Activated T-helper 1 cell treated with anti-CD3 and anti-CD28 coated beads, Interleukin-12 subunit alpha, Interleukin-12 subunit beta, Interleukin-2, Interleukin-4 antibody, amounts not matched to agents 30 ng/mL and 10 ng/mL and 1 ng/mL, durations not matched to agents 14 hours and 24 hours and 36 hours (primary cell): ENCODE results near the gene GPR141. TPM values are rescaled to one million over a fixed set of nuclear protein-coding genes. Genes with fewer than 3 reads are reported as not detected.

ENCODE experiments used
- DNase-seq: peaks from one replicate; pipeline ENCODE4 v3.0.0; 2021; ENCODE audit warnings: low spot score
- H3K27ac Mint-ChIP-seq: one replicate; pipeline ENCODE4 v1.8.0; 2021; ENCODE audit warnings: mild to moderate bottlenecking, mixed read lengths
- H3K27me3 Mint-ChIP-seq: one replicate; pipeline ENCODE4 v1.8.0; 2022; ENCODE audit warnings: mild to moderate bottlenecking, moderate library complexity, mixed read lengths; ENCODE audit not compliant: insufficient read depth
- H3K36me3 Mint-ChIP-seq: one replicate; pipeline ENCODE4 v1.8.0; 2021; ENCODE audit warnings: low read depth, mixed read lengths
- H3K4me1 Mint-ChIP-seq: one replicate; pipeline ENCODE4 v1.8.0; 2021; ENCODE audit warnings: low read depth, mixed read lengths
- H3K4me3 Mint-ChIP-seq: one replicate; pipeline ENCODE4 v1.8.0; 2021; ENCODE audit warnings: mild to moderate bottlenecking, moderate library complexity, mixed read lengths
- H3K9me3 Mint-ChIP-seq: one replicate; pipeline ENCODE4 v1.8.0; 2021; ENCODE audit warnings: mixed read lengths
- intact Hi-C: fragments of 100-400 bp; cut with micrococcal nuclease; formaldehyde crosslinking; loops from one replicate; pipeline ENCODE4 v1.15.1; 2024
- total RNA-seq: library from RNA; stranded (reverse); gene quantifications from 2 replicates; pipeline ENCODE4 v1.2.3, GENCODE V29; 2022

The GPR141 gene
- not detected in 2 replicates for total RNA-seq

GRCh38 chr7:37683246-37684120, at the start of gene GPR141:
Gene GPR141 (plus strand): TSS chr7:37683766. CDS start chr7:37740394, 56,628 bp downstream.
- intact Hi-C loops = no loop called here
- H3K4me1 Mint-ChIP-seq = peaks cover 4% of the 10 kb centered on the region
- no peak within 1 kb of the TSS for H3K27ac Mint-ChIP-seq
- peaks cover 12% of the 10 kb centered on the region for H3K27me3 Mint-ChIP-seq
- H3K9me3 Mint-ChIP-seq = no peaks in the 10 kb centered on the region
- H3K36me3 Mint-ChIP-seq = no peaks in the 10 kb centered on the region
- DNase-seq = no peak
- H3K4me3 Mint-ChIP-seq = no peak within 1 kb of the TSS

GRCh38 chr7:37635346-37635745, 48.2 kb upstream of the GPR141 start:
- Mint-ChIP-seq H3K4me1 (no peaks in the 10 kb centered on the region), H3K36me3 (no peaks in the 10 kb centered on the region), H3K27ac (no peak overlapping the region), H3K9me3 (peaks cover 5% of the 10 kb centered on the region), H3K27me3 (peaks cover 22% of the 10 kb centered on the region), H3K4me3 (no peak overlapping the region)
- no peak for DNase-seq
- intact Hi-C loops = no loop called here

GRCh38 chr7:37642028-37642540, 41.5 kb upstream of the GPR141 start:
- Mint-ChIP-seq H3K36me3 (no peaks in the 10 kb centered on the region), H3K9me3 (peaks cover 3% of the 10 kb centered on the region), H3K4me3 (no peak overlapping the region), H3K4me1 (no peaks in the 10 kb centered on the region), H3K27ac (no peak overlapping the region), H3K27me3 (peaks cover 7% of the 10 kb centered on the region)
- no peak for DNase-seq
- intact Hi-C loops = no loop called here

- Mint-ChIP-seq H3K27ac (no peak overlapping the region), H3K9me3 (no peaks in the 10 kb centered on the region)
These were observed 39.7 kb upstream of the GPR141 start for GRCh38 chr7:37643876-37644275.

GRCh38 chr7:37645282-37646050, 38.1 kb upstream of the GPR141 start:
- Mint-ChIP-seq H3K9me3 (no peaks in the 10 kb centered on the region), H3K27me3 (no peaks in the 10 kb centered on the region), H3K36me3 (no peaks in the 10 kb centered on the region), H3K4me3 (no peak overlapping the region), H3K4me1 (no peaks in the 10 kb centered on the region), H3K27ac (no peak overlapping the region)
- DNase-seq = no peak
- intact Hi-C loops = no loop called here

More at GRCh38 chr7:37643876-37644275, 39.7 kb upstream of the GPR141 start:
- intact Hi-C loops = no loop called here
- peaks cover 4% of the 10 kb centered on the region for H3K27me3 Mint-ChIP-seq
- DNase-seq = no peak
- no peak overlapping the region for H3K4me3 Mint-ChIP-seq
- no peaks in the 10 kb centered on the region for H3K4me1 Mint-ChIP-seq
- H3K36me3 Mint-ChIP-seq = no peaks in the 10 kb centered on the region

GRCh38 chr7:37656913-37657530, 26.5 kb upstream of the GPR141 start:
- H3K36me3 Mint-ChIP-seq = no peaks in the 10 kb centered on the region

GRCh38 chr7:37657816-37658215, 25.8 kb upstream of the GPR141 start:
- DNase-seq = no peak
- intact Hi-C loops = no loop called here
- H3K9me3 Mint-ChIP-seq = no peaks in the 10 kb centered on the region
- H3K4me1 Mint-ChIP-seq = no peaks in the 10 kb centered on the region
- H3K4me3 Mint-ChIP-seq = no peak overlapping the region
- H3K27me3 Mint-ChIP-seq = peaks cover under 1% of the 10 kb centered on the region
- H3K36me3 Mint-ChIP-seq = no peaks in the 10 kb centered on the region
- no peak overlapping the region for H3K27ac Mint-ChIP-seq

More at GRCh38 chr7:37656913-37657530, 26.5 kb upstream of the GPR141 start:
- no peak overlapping the region for H3K27ac Mint-ChIP-seq
- H3K4me1 Mint-ChIP-seq = no peaks in the 10 kb centered on the region
- intact Hi-C loops = no loop called here
- DNase-seq = no peak
- no peaks in the 10 kb centered on the region for H3K27me3 Mint-ChIP-seq
- H3K9me3 Mint-ChIP-seq = no peaks in the 10 kb centered on the region
- no peak overlapping the region for H3K4me3 Mint-ChIP-seq

GRCh38 chr7:37659971-37660565, 23.5 kb upstream of the GPR141 start:
- no peak for DNase-seq
- H3K9me3 Mint-ChIP-seq = no peaks in the 10 kb centered on the region
- no peak overlapping the region for H3K4me3 Mint-ChIP-seq
- H3K27me3 Mint-ChIP-seq = peaks cover 4% of the 10 kb centered on the region
- no peak overlapping the region for H3K27ac Mint-ChIP-seq
- intact Hi-C loops = no loop called here
- H3K36me3 Mint-ChIP-seq = no peaks in the 10 kb centered on the region
- no peaks in the 10 kb centered on the region for H3K4me1 Mint-ChIP-seq

GRCh38 chr7:37660614-37661013, 23.0 kb upstream of the GPR141 start:
- intact Hi-C loops = no loop called here
- no peaks in the 10 kb centered on the region for H3K4me1 Mint-ChIP-seq
- DNase-seq = no peak
- peaks cover 4% of the 10 kb centered on the region for H3K27me3 Mint-ChIP-seq
- no peak overlapping the region for H3K4me3 Mint-ChIP-seq
- H3K27ac Mint-ChIP-seq = no peak overlapping the region
- no peaks in the 10 kb centered on the region for H3K36me3 Mint-ChIP-seq
- H3K9me3 Mint-ChIP-seq = no peaks in the 10 kb centered on the region

- intact Hi-C loops = no loop called here
- Mint-ChIP-seq H3K27ac (no peak overlapping the region), H3K4me3 (no peak overlapping the region), H3K9me3 (no peaks in the 10 kb centered on the region), H3K36me3 (no peaks in the 10 kb centered on the region), H3K27me3 (peaks cover 6% of the 10 kb centered on the region), H3K4me1 (no peaks in the 10 kb centered on the region)
- DNase-seq = no peak
These were observed 19.9 kb upstream of the GPR141 start for GRCh38 chr7:37663693-37664092.

GRCh38 chr7:37665352-37666022, 18.1 kb upstream of the GPR141 start:
- no peak for DNase-seq
- H3K27ac Mint-ChIP-seq = no peak overlapping the region
- no peaks in the 10 kb centered on the region for H3K36me3 Mint-ChIP-seq
- H3K4me1 Mint-ChIP-seq = no peaks in the 10 kb centered on the region
- intact Hi-C loops = no loop called here
- H3K27me3 Mint-ChIP-seq = peaks cover 6% of the 10 kb centered on the region
- no peak overlapping the region for H3K4me3 Mint-ChIP-seq
- H3K9me3 Mint-ChIP-seq = no peaks in the 10 kb centered on the region
